ENCODE data around the gene GCLC. TPM values are rescaled to one million over a fixed set of nuclear protein-coding genes. Genes with fewer than 3 reads are reported as not detected.
A peak's percentile ranks its signal among the peaks of the same experiment; 100 is the strongest.

The GCLC gene
- total RNA-seq (ENCODE audit: low replicate concordance): 21.2 and 26.0 TPM in 2 replicates

- H3K4me3 ChIP-seq: peak within 1 kb of the TSS; percentile 64
- TF ChIP-seq CTCF (IDR thresholded peaks at IDR 0.05) (peak; percentile 72), EZH2 (IDR thresholded peaks at IDR 0.05) (peak; percentile 39), EZH2phosphoT487 (IDR thresholded peaks at IDR 0.05) (no peak)
- H3K9me3 Mint-ChIP-seq: peaks cover 10% of the 10 kb centered on the region
Observed at GRCh38 chr6:53544470-53545308, at the start of gene GCLC. Gene GCLC (minus strand): TSS chr6:53545101. CDS start chr6:53544645, 456 bp downstream.

GRCh38 chr6:53594596-53594995, 49.7 kb upstream of the GCLC start:
- H3K9me3 Mint-ChIP-seq: peaks cover 5% of the 10 kb centered on the region
- DNase-seq (ENCODE audit: low spot score): no peak
- H3K79me2 ChIP-seq (ENCODE audit: low read depth): no peaks in the 10 kb centered on the region
- TF ChIP-seq CTCF (IDR thresholded peaks at IDR 0.05) (no peak), EZH2phosphoT487 (IDR thresholded peaks at IDR 0.05) (no peak), EZH2 (IDR thresholded peaks at IDR 0.05) (no peak)
- no peaks in the 10 kb centered on the region for H3K27me3 ChIP-seq
- no peak overlapping the region for H2AFZ ChIP-seq (replicated peaks)
- H3F3A ChIP-seq (ENCODE audit: low read depth): no peaks in the 10 kb centered on the region
- H3K27ac Mint-ChIP-seq: no peak overlapping the region
- H3K9me3 ChIP-seq (ENCODE audit: low read depth): no peaks in the 10 kb centered on the region
- H3K4me3 ChIP-seq: no peak overlapping the region
- H3K27ac ChIP-seq: no peak overlapping the region
- no peaks in the 10 kb centered on the region for H3K27me3 Mint-ChIP-seq (ENCODE audit: insufficient read depth, low read depth)
- H3K9ac ChIP-seq: no peak overlapping the region
- no peaks in the 10 kb centered on the region for H4K20me1 ChIP-seq (ENCODE audit: low read depth)
- no peaks in the 10 kb centered on the region for H3K36me3 ChIP-seq
- H3K4me3 Mint-ChIP-seq: no peak overlapping the region
- no peaks in the 10 kb centered on the region for H3K36me3 Mint-ChIP-seq
- H3K4me1 ChIP-seq: no peaks in the 10 kb centered on the region
- H3K4me2 ChIP-seq: no peak overlapping the region
- no peaks in the 10 kb centered on the region for H3K4me1 Mint-ChIP-seq

More at GRCh38 chr6:53544470-53545308, at the start of gene GCLC:
- Histone ChIP-seq H3K9me3 (ENCODE audit: low read depth) (no peaks in the 10 kb centered on the region), H3K4me2 (peak within 1 kb of the TSS; percentile 92), H4K20me1 (ENCODE audit: low read depth) (peaks cover 5% of the 10 kb centered on the region), H3K36me3 (no peaks in the 10 kb centered on the region), H2AFZ (replicated peaks) (peak within 1 kb of the TSS; percentile 75), H3K79me2 (ENCODE audit: low read depth) (peaks cover 42% of the 10 kb centered on the region), H3F3A (ENCODE audit: low read depth) (peaks cover 33% of the 10 kb centered on the region), H3K4me1 (peaks cover 15% of the 10 kb centered on the region), H3K27me3 (peaks cover 25% of the 10 kb centered on the region), H3K9ac (no peak within 1 kb of the TSS), H3K27ac (peak within 1 kb of the TSS; percentile 60)
- Mint-ChIP-seq H3K4me3 (peak within 1 kb of the TSS; percentile 98), H3K36me3 (peaks cover 8% of the 10 kb centered on the region), H3K27ac (peak within 1 kb of the TSS; percentile 95), H3K4me1 (peaks cover 29% of the 10 kb centered on the region), H3K27me3 (ENCODE audit: insufficient read depth, low read depth) (peaks cover 10% of the 10 kb centered on the region)
- peak; percentile 96 for DNase-seq (ENCODE audit: low spot score)

- no peak overlapping the region for H3K4me3 Mint-ChIP-seq
- Histone ChIP-seq H3K4me2 (no peak overlapping the region), H3K27me3 (no peaks in the 10 kb centered on the region), H3K4me3 (no peak overlapping the region), H3K9me3 (ENCODE audit: low read depth) (no peaks in the 10 kb centered on the region), H3K27ac (no peak overlapping the region), H3K4me1 (no peaks in the 10 kb centered on the region), H3K79me2 (ENCODE audit: low read depth) (no peaks in the 10 kb centered on the region), H3K36me3 (no peaks in the 10 kb centered on the region), H3K9ac (no peak overlapping the region), H3F3A (ENCODE audit: low read depth) (no peaks in the 10 kb centered on the region), H2AFZ (replicated peaks) (no peak overlapping the region), H4K20me1 (ENCODE audit: low read depth) (no peaks in the 10 kb centered on the region)
- H3K9me3 Mint-ChIP-seq: peaks cover 5% of the 10 kb centered on the region
- H3K27ac Mint-ChIP-seq: no peak overlapping the region
- TF ChIP-seq EZH2 (IDR thresholded peaks at IDR 0.05): no peak
- TF ChIP-seq CTCF (IDR thresholded peaks at IDR 0.05): no peak
- TF ChIP-seq EZH2phosphoT487 (IDR thresholded peaks at IDR 0.05): no peak
- DNase-seq (ENCODE audit: low spot score): no peak
- no peaks in the 10 kb centered on the region for H3K27me3 Mint-ChIP-seq (ENCODE audit: insufficient read depth, low read depth)
- peaks cover 5% of the 10 kb centered on the region for H3K4me1 Mint-ChIP-seq
- H3K36me3 Mint-ChIP-seq: no peaks in the 10 kb centered on the region
Observed at GRCh38 chr6:53593001-53593488, 48.1 kb upstream of the GCLC start.

Data from neural progenitor cell (in vitro differentiated cells).